Kidney epithelial cell (primary cell): ENCODE data around the gene HNMT. TPM values are rescaled to one million over a fixed set of nuclear protein-coding genes. Genes with fewer than 3 reads are reported as not detected.
"Not testable (repeated sequence)": the region's sequence is repeated elsewhere in the genome, so short reads cannot be mapped to it uniquely, and the experiment has no call there.

Experiments used
- DNase-seq: peaks from one replicate; pipeline ENCODE4 v3.0.0-alpha.2; 2010; ENCODE audit warnings: low read depth
- H3K27me3 ChIP-seq: 2 replicates; pipeline ENCODE4 v1.6.0; 2011; ENCODE audit warnings: low read length; ENCODE audit not compliant: control insufficient read depth, insufficient read depth
- H3K36me3 ChIP-seq: 2 replicates; pipeline ENCODE4 v1.5.1; 2011; ENCODE audit warnings: low read length; ENCODE audit not compliant: control insufficient read depth, insufficient read depth
- H3K4me3 ChIP-seq: 2 replicates; pipeline ENCODE4 v1.5.1; 2011; ENCODE audit warnings: low read depth, mild to moderate bottlenecking, control low read depth, low read length
- CTCF ChIP-seq: IDR thresholded peaks from 2 replicates; pipeline ENCODE4 v1.5.1; 2011; ENCODE audit warnings: mild to moderate bottlenecking, moderate library complexity, low read length, control low read depth, inconsistent platforms; ENCODE audit not compliant: insufficient read depth, poor library complexity, severe bottlenecking
- total RNA-seq: library from RNA; depleted of rRNA; stranded (reverse); fragments of >200 nt; gene quantifications from 2 replicates; pipeline ENCODE4 v1.2.3, GENCODE V29; 2015

The HNMT gene
- 8.8 and 9.9 TPM in 2 replicates for total RNA-seq

- Histone ChIP-seq H3K36me3 (no peaks in the 10 kb centered on the region), H3K4me3 (peak within 1 kb of the TSS; percentile 33), H3K27me3 (no peaks in the 10 kb centered on the region)
- TF ChIP-seq CTCF = no peak
- no peak for DNase-seq
Observed at GRCh38 chr2:137964066-137964858, at the start of gene HNMT. TSS of gene HNMT (plus strand) at chr2:137964473. CDS start at chr2:137964492, 19 bp downstream.

- Histone ChIP-seq H3K27me3 (no peaks in the 10 kb centered on the region), H3K36me3 (no peaks in the 10 kb centered on the region), H3K4me3 (no peak overlapping the region)
- no peak for TF ChIP-seq CTCF
- DNase-seq = no peak
Observed at GRCh38 chr2:137921105-137921880, 43.0 kb upstream of the HNMT start.

- not testable (repeated sequence) for H3K4me3 ChIP-seq, H3K27me3 ChIP-seq, H3K36me3 ChIP-seq, DNase-seq
Observed at GRCh38 chr2:137922171-137922570, 42.1 kb upstream of the HNMT start.

GRCh38 chr2:137924019-137924418 lies 40.3 kb upstream of the HNMT start:
- no peak for DNase-seq
- H3K4me3 ChIP-seq = no peak overlapping the region
- TF ChIP-seq CTCF = no peak
- H3K27me3 ChIP-seq = no peaks in the 10 kb centered on the region
- H3K36me3 ChIP-seq = no peaks in the 10 kb centered on the region

- no peak for TF ChIP-seq CTCF
- Histone ChIP-seq H3K36me3 (no peaks in the 10 kb centered on the region), H3K27me3 (no peaks in the 10 kb centered on the region), H3K4me3 (no peak overlapping the region)
- no peak for DNase-seq
Observed at GRCh38 chr2:137925599-137925998, 38.7 kb upstream of the HNMT start.

GRCh38 chr2:137927846-137928245 lies 36.4 kb upstream of the HNMT start:
- Histone ChIP-seq H3K4me3 (no peak overlapping the region), H3K36me3 (no peaks in the 10 kb centered on the region), H3K27me3 (no peaks in the 10 kb centered on the region)
- no peak for TF ChIP-seq CTCF
- DNase-seq = no peak
